Upper lobe of right lung (tissue), 1 donor: Measurements from ENCODE around the gene SLC1A5. TPM values are rescaled to one million over a fixed set of nuclear protein-coding genes. Genes with fewer than 3 reads are reported as not detected.
A peak's percentile ranks its signal among the peaks of the same experiment; 100 is the strongest.
"Not testable (repeated sequence)": the region's sequence is repeated elsewhere in the genome, so short reads cannot be mapped to it uniquely, and the experiment has no call there.

Source experiments
- ATAC-seq: fragments of 200-7000 bp; cut with Tn5 transposase; one replicate; pipeline ENCODE4 v1.9.1; 2020; ENCODE audit warnings: mild to moderate bottlenecking, moderate library complexity
- DNase-seq: peaks from one replicate; pipeline ENCODE4 v3.0.0-alpha.2; 2020
- H3K27ac ChIP-seq: fragments of 200-600 bp; one replicate; pipeline ENCODE4 v1.8.0; 2022
- H3K27me3 ChIP-seq: fragments of 200-600 bp; one replicate; pipeline ENCODE4 v1.8.0; 2022; ENCODE audit warnings: mild to moderate bottlenecking
- H3K36me3 ChIP-seq: fragments of 200-600 bp; one replicate; pipeline ENCODE4 v1.8.0; 2022
- H3K4me1 ChIP-seq: fragments of 200-600 bp; one replicate; pipeline ENCODE4 v1.8.0; 2022
- H3K4me3 ChIP-seq: fragments of 200-600 bp; one replicate; pipeline ENCODE4 v1.8.0; 2022; ENCODE audit warnings: mild to moderate bottlenecking
- H3K9me3 ChIP-seq: fragments of 200-600 bp; one replicate; pipeline ENCODE4 v1.8.0; 2022
- intact Hi-C: fragments of 100-400 bp; cut with DNase I; formaldehyde crosslinking; loops from one replicate; pipeline ENCODE4 v1.11.0; 2022
- total RNA-seq: library from RNA; stranded (reverse); fragmentation: NEBNext Ultra II Directional; extraction: Animal tissue kit (Norgen Biotek cat#: 25700); gene quantifications from one replicate; pipeline ENCODE4 v1.2.1, GENCODE V29; 2021
- TF ChIP-seq, protein P1 (sequence below): fragments of 200-600 bp; IDR thresholded peaks from one replicate; pipeline ENCODE4 v1.8.0; 2022; ENCODE audit warnings: antibody characterized with exemption
- donor health status: DM: no; HTN: yes; CAD: no; lungs with severe emphysema.

The SLC1A5 gene
- total RNA-seq, 1 donor from 2014 or later: 133 TPM

DNA sequence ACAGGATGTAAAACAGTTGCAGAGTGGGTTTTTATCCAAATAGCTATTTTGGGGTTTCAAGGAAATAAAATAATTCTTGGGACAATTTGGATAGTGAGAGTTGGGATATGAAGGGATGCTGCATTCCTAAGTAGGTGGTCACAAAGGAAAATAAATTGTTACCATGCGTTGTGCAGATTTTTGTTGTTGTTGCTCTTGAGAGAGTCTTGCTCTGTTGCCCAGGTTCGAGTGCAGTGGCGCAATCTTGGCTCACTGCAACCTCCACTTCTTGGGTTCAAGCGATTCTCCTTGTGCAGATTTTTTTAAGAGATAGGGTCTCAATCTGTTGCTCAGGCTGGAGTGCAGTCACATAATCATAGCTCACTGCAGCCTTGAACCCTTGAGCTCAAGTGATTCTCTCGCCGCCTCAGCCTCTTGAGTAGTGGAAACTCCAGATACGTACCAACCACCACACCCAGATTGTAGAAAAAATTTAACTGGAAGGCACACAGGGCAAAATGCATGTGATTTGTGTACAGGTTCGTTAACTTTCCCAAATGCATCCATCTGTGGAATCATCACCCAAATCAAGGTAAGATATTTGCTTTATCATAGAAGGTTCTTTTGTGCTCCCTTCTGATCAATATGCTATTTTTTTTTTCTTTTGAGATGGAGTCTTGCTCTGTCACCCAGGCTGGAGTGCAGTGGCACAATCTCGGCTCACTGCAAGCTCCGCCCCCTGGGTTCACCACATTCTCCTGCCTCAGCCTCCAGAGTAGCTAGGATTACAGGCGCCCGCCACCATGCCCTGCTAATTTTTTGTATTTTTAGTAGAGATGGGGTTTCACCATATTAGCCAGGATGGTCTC is 16.0 kb downstream of the SLC1A5 start:
- no peak for DNase-seq

GRCh38 chr19:46768746-46769145 is 19.6 kb downstream of the SLC1A5 start:
- H3K36me3 ChIP-seq, H3K27ac ChIP-seq, H3K4me3 ChIP-seq, H3K9me3 ChIP-seq, DNase-seq, H3K4me1 ChIP-seq, intact Hi-C loops, H3K27me3 ChIP-seq, ATAC-seq: not testable (repeated sequence)

More for the DNA sequence above, 16.0 kb downstream of the SLC1A5 start:
- H3K27ac ChIP-seq: no peak overlapping the region
- no peaks in the 10 kb centered on the region for H3K27me3 ChIP-seq
- H3K9me3 ChIP-seq: no peaks in the 10 kb centered on the region
- peaks cover 32% of the 10 kb centered on the region for H3K36me3 ChIP-seq
- intact Hi-C loops: no loop called here
- H3K4me3 ChIP-seq: no peak overlapping the region
- ATAC-seq: peak; percentile 85
- H3K4me1 ChIP-seq: peaks cover 3% of the 10 kb centered on the region
- TF ChIP-seq, protein P1, sequence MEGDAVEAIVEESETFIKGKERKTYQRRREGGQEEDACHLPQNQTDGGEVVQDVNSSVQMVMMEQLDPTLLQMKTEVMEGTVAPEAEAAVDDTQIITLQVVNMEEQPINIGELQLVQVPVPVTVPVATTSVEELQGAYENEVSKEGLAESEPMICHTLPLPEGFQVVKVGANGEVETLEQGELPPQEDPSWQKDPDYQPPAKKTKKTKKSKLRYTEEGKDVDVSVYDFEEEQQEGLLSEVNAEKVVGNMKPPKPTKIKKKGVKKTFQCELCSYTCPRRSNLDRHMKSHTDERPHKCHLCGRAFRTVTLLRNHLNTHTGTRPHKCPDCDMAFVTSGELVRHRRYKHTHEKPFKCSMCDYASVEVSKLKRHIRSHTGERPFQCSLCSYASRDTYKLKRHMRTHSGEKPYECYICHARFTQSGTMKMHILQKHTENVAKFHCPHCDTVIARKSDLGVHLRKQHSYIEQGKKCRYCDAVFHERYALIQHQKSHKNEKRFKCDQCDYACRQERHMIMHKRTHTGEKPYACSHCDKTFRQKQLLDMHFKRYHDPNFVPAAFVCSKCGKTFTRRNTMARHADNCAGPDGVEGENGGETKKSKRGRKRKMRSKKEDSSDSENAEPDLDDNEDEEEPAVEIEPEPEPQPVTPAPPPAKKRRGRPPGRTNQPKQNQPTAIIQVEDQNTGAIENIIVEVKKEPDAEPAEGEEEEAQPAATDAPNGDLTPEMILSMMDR: no peak

GRCh38 chr19:46766569-46767317 is 21.7 kb downstream of the SLC1A5 start:
- no peaks in the 10 kb centered on the region for H3K36me3 ChIP-seq
- H3K27ac ChIP-seq: no peak overlapping the region
- H3K4me1 ChIP-seq: no peaks in the 10 kb centered on the region
- H3K9me3 ChIP-seq: no peaks in the 10 kb centered on the region
- TF ChIP-seq, protein P1: peak; percentile 78
- DNase-seq (no peak), ATAC-seq (peak; percentile 90)
- H3K27me3 ChIP-seq: no peaks in the 10 kb centered on the region
- H3K4me3 ChIP-seq: no peak overlapping the region
- intact Hi-C loops: no loop called here

GRCh38 chr19:46764817-46765291 is 23.5 kb downstream of the SLC1A5 start:
- TF ChIP-seq, protein P1: no peak
- intact Hi-C loops: no loop called here
- no peaks in the 10 kb centered on the region for H3K9me3 ChIP-seq
- no peaks in the 10 kb centered on the region for H3K27me3 ChIP-seq
- peaks cover 8% of the 10 kb centered on the region for H3K4me1 ChIP-seq
- H3K4me3 ChIP-seq: no peak overlapping the region
- no peak overlapping the region for H3K27ac ChIP-seq
- H3K36me3 ChIP-seq: no peaks in the 10 kb centered on the region
- ATAC-seq: peak; percentile 56
- DNase-seq: no peak

DNA sequence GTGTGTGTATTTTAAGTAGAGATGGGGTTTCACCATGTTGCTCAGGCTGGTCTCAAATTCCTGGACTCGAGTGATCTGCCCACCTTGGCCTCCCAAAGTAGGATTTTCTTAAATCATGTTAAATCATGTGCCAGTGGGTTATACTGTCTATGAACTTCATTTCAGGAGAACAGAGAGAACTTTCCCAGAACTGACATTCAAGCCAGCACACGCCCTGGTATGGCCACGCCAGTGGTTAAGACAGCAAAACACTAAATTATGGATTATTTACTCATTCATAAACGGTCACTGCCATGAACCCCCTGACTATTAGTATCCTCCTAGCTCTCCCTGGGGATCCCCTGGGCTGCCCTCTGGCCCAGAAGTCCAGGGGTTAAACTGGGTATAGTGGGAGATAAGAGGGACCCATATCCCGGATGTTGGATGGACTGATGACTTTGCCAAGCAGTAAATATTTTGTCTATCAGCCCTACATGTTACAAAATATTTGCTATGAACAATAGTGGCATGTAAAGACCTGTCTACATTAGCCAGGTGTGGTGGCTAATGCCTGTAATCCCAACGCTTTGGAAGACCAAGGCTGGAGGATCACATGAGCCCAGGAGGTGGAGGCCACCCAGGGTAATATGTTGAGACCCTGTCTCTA is 26.0 kb downstream of the SLC1A5 start:
- H3K36me3 ChIP-seq: no peaks in the 10 kb centered on the region
- peaks cover 15% of the 10 kb centered on the region for H3K4me1 ChIP-seq
- H3K27me3 ChIP-seq: no peaks in the 10 kb centered on the region
- TF ChIP-seq, protein P1: no peak
- intact Hi-C loops: no loop called here
- ATAC-seq: no peak
- H3K9me3 ChIP-seq: no peaks in the 10 kb centered on the region
- no peak overlapping the region for H3K4me3 ChIP-seq
- H3K27ac ChIP-seq: no peak overlapping the region
- DNase-seq: no peak
